Measurements from ENCODE around the gene TNNT1. TPM values are rescaled to one million over a fixed set of nuclear protein-coding genes. Genes with fewer than 3 reads are reported as not detected.

The TNNT1 gene
- total and polyA plus RNA-seq, 2 donors (not counting 3 experiments of a cell fraction or from before 2014, with no cell fraction given) = 0.22 to 0.51 TPM

- no peak overlapping the region for H2AFZ ChIP-seq (ENCODE audit: low read depth, low read length)
- peak; percentile 88 for DNase-seq (ENCODE audit: low read depth, low spot score)
- H3K9me3 ChIP-seq (replicated peaks; ENCODE audit: control insufficient read depth, insufficient read depth, low read length) = no peaks in the 10 kb centered on the region
- no peak overlapping the region for H3K9ac ChIP-seq (replicated peaks; ENCODE audit: extremely low read depth, insufficient read depth, low read length)
- dilution Hi-C loops (cut with MboI; ENCODE audit: extremely low pct_ligation_motif_present, low sequenced_read_pairs) = no loop called here
- TF ChIP-seq POLR2AphosphoS5 (IDR thresholded peaks at IDR 0.05; ENCODE audit: insufficient read depth, low read depth, low read length) (no peak), FOS (IDR thresholded peaks at IDR 0.05; ENCODE audit: borderline replicate concordance, insufficient read depth, low read length) (no peak), EZH2 (IDR thresholded peaks at IDR 0.05; ENCODE audit: borderline replicate concordance, low read depth, low read length, severe bottlenecking) (no peak), JUN (IDR thresholded peaks at IDR 0.05; ENCODE audit: borderline replicate concordance, insufficient read depth, insufficient read length, low read depth) (peak; percentile 58), GATA2 (IDR thresholded peaks at IDR 0.05; ENCODE audit: insufficient read depth, insufficient read length, low read depth, low read length) (no peak), MYC (IDR thresholded peaks at IDR 0.05; ENCODE audit: low read depth, low read length) (no peak), POLR2A (IDR thresholded peaks at IDR 0.05; ENCODE audit: low read depth, low read length) (no peak)
- TF ChIP-seq, protein P1, sequence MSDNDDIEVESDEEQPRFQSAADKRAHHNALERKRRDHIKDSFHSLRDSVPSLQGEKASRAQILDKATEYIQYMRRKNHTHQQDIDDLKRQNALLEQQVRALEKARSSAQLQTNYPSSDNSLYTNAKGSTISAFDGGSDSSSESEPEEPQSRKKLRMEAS (IDR thresholded peaks at IDR 0.05; ENCODE audit: insufficient read depth, insufficient read length) = peak; percentile 90
- H3K27ac ChIP-seq (ENCODE audit: insufficient read depth, low read depth, low read length) = peak overlapping the region; percentile 57
- H3K9me1 ChIP-seq (replicated peaks; ENCODE audit: control insufficient read depth, extremely low read depth, insufficient read depth, low read length) = no peaks in the 10 kb centered on the region
- intact Hi-C loops (cut with micrococcal nuclease) = no loop called here
- ChIA-PET POLR2A (no interaction called here), CTCF (interaction anchor here (0.7 kb wide), 1 partner anchor 25 kb away, joined by 4 read pairs; no protein-coding TSS in a partner anchor)
- BruUV-seq (replicated peaks) = no TSS peak
- H4K20me1 ChIP-seq (replicated peaks; ENCODE audit: control insufficient read depth, extremely low read depth, insufficient read depth, low read length) = no peaks in the 10 kb centered on the region
- no peak overlapping the region for H3K4me3 ChIP-seq (replicated peaks in 1 of 3; ENCODE audit: insufficient read depth in 1 of 3, low read depth in 1 of 3, low read length in 3 of 3)
- no peaks in the 10 kb centered on the region for H3K27me3 ChIP-seq (ENCODE audit: control insufficient read depth in 2 of 2, insufficient read depth in 2 of 2, low read length in 2 of 2)
- no peak overlapping the region for H3K4me2 ChIP-seq (ENCODE audit: insufficient read depth, low read length)
- peak; percentile 43 for FAIRE-seq
- H3K36me3 ChIP-seq (ENCODE audit: control insufficient read depth in 2 of 2, extremely low read depth in 1 of 2, insufficient read depth in 2 of 2, low read length in 2 of 2) = peaks cover 0 to 4% of the 10 kb centered on the region in 2 experiments
- H3K79me2 ChIP-seq (ENCODE audit: control insufficient read depth, insufficient read depth, low read length) = peaks cover 57% of the 10 kb centered on the region
- H3K4me1 ChIP-seq (ENCODE audit: control insufficient read depth, extremely low read depth, insufficient read depth, low read length) = peaks cover 20% of the 10 kb centered on the region
Observed at GRCh38 chr19:55113570-55114039, 35.4 kb downstream of the TNNT1 start.
